ENCODE measurements around the gene MCAM.

DNA sequence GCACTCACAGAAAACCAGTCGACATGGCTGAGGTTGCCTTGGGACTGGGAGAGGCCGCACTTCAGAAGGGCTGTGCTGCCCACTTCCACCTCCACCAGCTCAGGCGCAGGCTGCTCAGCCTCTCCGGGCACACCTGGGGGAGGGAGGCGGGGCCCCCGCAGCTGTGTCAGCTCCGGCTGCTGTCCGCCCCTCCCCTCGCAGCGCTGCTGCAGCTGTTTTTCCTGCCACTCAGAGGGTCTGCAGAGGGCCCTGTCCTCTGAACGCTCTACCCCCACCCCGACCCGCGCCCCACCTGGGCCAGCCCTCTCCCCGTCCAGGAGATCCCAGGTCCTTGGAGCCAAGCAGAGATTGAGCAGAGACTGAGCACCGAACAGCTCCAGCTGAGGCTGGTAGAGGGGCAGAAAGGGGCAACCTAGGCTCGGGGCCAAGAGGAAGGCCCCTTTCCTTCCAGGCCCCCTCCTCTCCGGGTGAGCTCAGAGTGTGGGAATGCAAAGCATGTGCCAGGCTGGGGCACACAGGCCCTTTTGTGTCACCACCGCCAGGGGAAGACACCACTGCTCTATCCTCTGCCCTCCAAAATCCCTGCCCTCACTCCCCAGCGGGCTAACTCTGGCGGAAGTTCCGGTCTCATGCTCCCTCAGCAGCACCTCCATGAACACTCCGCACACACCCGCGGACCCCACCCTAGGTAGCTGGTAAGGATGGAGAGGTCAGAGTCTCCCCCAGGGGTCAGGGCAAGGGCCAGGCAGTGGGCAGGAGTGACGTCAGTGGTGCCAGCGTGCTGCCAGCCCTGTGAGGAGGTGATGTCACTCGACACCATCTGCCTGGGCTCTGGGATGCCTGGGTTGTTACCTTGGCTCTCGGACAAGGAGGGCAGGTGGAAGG lies 1.6 kb downstream of the MCAM start:
- TF ChIP-seq, protein P1, sequence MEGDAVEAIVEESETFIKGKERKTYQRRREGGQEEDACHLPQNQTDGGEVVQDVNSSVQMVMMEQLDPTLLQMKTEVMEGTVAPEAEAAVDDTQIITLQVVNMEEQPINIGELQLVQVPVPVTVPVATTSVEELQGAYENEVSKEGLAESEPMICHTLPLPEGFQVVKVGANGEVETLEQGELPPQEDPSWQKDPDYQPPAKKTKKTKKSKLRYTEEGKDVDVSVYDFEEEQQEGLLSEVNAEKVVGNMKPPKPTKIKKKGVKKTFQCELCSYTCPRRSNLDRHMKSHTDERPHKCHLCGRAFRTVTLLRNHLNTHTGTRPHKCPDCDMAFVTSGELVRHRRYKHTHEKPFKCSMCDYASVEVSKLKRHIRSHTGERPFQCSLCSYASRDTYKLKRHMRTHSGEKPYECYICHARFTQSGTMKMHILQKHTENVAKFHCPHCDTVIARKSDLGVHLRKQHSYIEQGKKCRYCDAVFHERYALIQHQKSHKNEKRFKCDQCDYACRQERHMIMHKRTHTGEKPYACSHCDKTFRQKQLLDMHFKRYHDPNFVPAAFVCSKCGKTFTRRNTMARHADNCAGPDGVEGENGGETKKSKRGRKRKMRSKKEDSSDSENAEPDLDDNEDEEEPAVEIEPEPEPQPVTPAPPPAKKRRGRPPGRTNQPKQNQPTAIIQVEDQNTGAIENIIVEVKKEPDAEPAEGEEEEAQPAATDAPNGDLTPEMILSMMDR (conservative IDR thresholded peaks at IDR 0.05; ENCODE audit: low read depth, low read length) = peak; percentile 44
- TF ChIP-seq EZH2 (IDR thresholded peaks at IDR 0.05; ENCODE audit: low read length, unreplicated experiment) (no peak), EZH2phosphoT487 (IDR thresholded peaks at IDR 0.05; ENCODE audit: borderline replicate concordance, low read length) (no peak)
